Karpas-422 (cell line): ENCODE results near the gene SLC44A2. TPM values are rescaled to one million over a fixed set of nuclear protein-coding genes. Genes with fewer than 3 reads are reported as not detected.

Experiments
- DNase-seq: peaks from one replicate; pipeline ENCODE4 v3.0.0-alpha.2; 2015
- H2AFZ ChIP-seq: fragments of 200-600 bp; sonication (generic); 2 replicates; pipeline ENCODE4 v1.6.1; 2014; ENCODE audit warnings: antibody characterized with exemption, low read length, mixed read lengths
- H3K27ac ChIP-seq: fragments of 200-600 bp; sonication (generic); 2 replicates; pipeline ENCODE4 v1.5.1; 2014; ENCODE audit warnings: mild to moderate bottlenecking, low read length, moderate library complexity
- H3K27me3 ChIP-seq: fragments of 200-600 bp; sonication (generic); 2 replicates; pipeline ENCODE4 v1.6.1; 2014; ENCODE audit warnings: low read length, mixed read lengths
- H3K36me3 ChIP-seq: fragments of 200-600 bp; sonication (generic); 2 replicates; pipeline ENCODE4 v1.6.1; 2014; ENCODE audit warnings: low read length, mixed read lengths; ENCODE audit not compliant: insufficient read depth
- H3K4me1 ChIP-seq: fragments of 200-600 bp; sonication (generic); 2 replicates; pipeline ENCODE4 v1.6.1; 2014; ENCODE audit warnings: mild to moderate bottlenecking, low read length, mixed read lengths
- H3K4me2 ChIP-seq: fragments of 200-600 bp; sonication (generic); 2 replicates; pipeline ENCODE4 v1.6.1; 2014; ENCODE audit warnings: low read length, low read depth, mild to moderate bottlenecking; ENCODE audit not compliant: poor library complexity, severe bottlenecking
- H3K4me3 ChIP-seq: fragments of 200-600 bp; sonication (generic); 2 replicates; pipeline ENCODE4 v1.5.1; 2014; ENCODE audit warnings: mild to moderate bottlenecking, antibody characterized with exemption, low read length, mixed read lengths
- H3K79me2 ChIP-seq: fragments of 200-600 bp; sonication (generic); 2 replicates; pipeline ENCODE4 v1.6.1; 2014; ENCODE audit warnings: mild to moderate bottlenecking, low read length, mixed read lengths
- H3K9ac ChIP-seq: fragments of 200-600 bp; sonication (generic); 2 replicates; pipeline ENCODE4 v1.6.0; 2014; ENCODE audit warnings: low read length
- H3K9me2 ChIP-seq: fragments of 200-600 bp; sonication (generic), shearing (Covaris generic); replicated peaks from 2 replicates; pipeline ENCODE4 v1.6.0; 2014; ENCODE audit warnings: mild to moderate bottlenecking, low read length, moderate library complexity; ENCODE audit not compliant: insufficient read depth
- H3K9me3 ChIP-seq: fragments of 300-700, 200-600 bp; sonication (generic); 2 replicates; pipeline ENCODE4 v1.6.1; 2014; ENCODE audit warnings: low read length, mixed read lengths
- H4K20me1 ChIP-seq: fragments of 200-600 bp; sonication (generic); 2 replicates; pipeline ENCODE4 v1.6.1; 2014; ENCODE audit warnings: mild to moderate bottlenecking, antibody characterized with exemption, low read length, low read depth; ENCODE audit not compliant: insufficient read depth
- total RNA-seq: library from RNA; depleted of rRNA; stranded (reverse); fragments of >200 nt; shearing (Covaris generic); gene quantifications from 2 replicates; pipeline ENCODE4 v1.2.3, GENCODE V29; 2014; ENCODE audit warnings: low replicate concordance

The SLC44A2 gene
- total RNA-seq, 1 experiment from 2014 or later = 48.0 TPM

DNA sequence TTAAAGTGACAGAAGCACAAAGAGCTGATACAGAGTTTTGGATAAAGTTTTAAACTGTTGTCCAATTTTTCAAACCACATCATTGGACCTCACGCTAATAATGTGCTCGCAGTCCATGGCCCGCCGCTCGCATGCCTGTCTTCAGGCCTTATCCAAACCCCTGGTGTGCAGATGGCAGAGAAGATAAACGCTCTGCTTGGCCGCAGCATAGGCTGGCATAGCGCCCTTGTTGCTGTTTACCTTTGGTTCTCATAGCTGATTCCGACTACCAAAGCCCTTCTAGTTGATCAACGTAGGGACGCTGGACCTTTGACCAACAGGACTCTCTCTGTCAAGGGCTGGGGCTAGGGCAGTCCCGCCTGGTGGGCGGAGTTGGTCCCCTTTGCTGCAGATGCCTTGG, 52.4 kb downstream of the SLC44A2 start:
- Histone ChIP-seq H2AFZ (no peak overlapping the region), H3K79me2 (peaks cover 45% of the 10 kb centered on the region), H3K4me1 (no peaks in the 10 kb centered on the region), H3K27ac (no peak overlapping the region), H4K20me1 (peaks cover 27% of the 10 kb centered on the region), H3K4me2 (no peak overlapping the region), H3K9ac (no peak overlapping the region), H3K36me3 (peaks cover 79% of the 10 kb centered on the region), H3K9me2 (no peaks in the 10 kb centered on the region), H3K4me3 (no peak overlapping the region), H3K27me3 (no peaks in the 10 kb centered on the region), H3K9me3 (no peaks in the 10 kb centered on the region)
- no peak for DNase-seq

DNA sequence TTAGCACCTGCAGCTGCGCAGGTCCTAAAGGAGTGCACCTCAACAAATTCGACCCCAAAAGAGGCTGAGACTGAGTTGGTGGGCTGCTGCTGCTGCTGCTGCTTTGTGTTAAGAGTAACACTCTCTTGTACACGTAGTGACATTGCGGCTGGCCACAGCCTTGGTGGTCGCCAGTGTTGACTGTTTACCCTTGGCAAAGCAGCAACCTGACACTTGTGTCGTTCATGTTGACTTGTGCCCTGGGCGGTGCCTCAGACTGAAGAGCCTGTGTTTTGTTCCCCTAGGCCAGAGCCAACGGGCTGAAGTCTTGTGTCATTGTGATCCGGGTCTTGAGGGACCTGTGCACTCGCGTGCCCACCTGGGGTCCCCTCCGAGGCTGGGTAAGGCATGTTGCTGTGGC, 53.5 kb downstream of the SLC44A2 start:
- Histone ChIP-seq H3K36me3 (peaks cover 72% of the 10 kb centered on the region), H3K9me2 (no peaks in the 10 kb centered on the region), H4K20me1 (peaks cover 27% of the 10 kb centered on the region), H3K27ac (no peak overlapping the region), H2AFZ (no peak overlapping the region), H3K9me3 (no peaks in the 10 kb centered on the region), H3K79me2 (peaks cover 35% of the 10 kb centered on the region), H3K4me1 (no peaks in the 10 kb centered on the region), H3K9ac (no peak overlapping the region), H3K4me2 (no peak overlapping the region), H3K27me3 (no peaks in the 10 kb centered on the region), H3K4me3 (no peak overlapping the region)
- DNase-seq = no peak

DNA sequence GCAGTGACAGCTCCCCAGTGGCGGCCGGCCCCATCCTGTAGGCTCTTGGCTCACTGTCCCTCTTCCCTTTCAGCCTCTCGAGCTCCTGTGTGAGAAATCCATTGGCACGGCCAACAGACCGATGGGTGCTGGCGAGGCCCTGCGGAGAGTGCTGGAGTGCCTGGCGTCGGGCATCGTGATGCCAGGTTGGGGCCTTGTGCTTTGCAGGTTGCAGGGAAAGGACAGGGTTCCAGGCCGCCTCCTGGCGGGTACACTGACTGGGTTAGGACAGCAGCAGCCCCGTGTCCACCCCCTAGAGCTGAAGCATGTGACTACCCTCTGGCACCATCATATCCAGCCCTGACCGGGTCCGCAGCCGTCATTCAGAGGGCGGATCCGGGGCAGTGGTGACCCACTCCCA, 54.4 kb downstream of the SLC44A2 start:
- no peak for DNase-seq
- Histone ChIP-seq H3K4me3 (no peak overlapping the region), H3K27me3 (no peaks in the 10 kb centered on the region), H2AFZ (no peak overlapping the region), H3K27ac (no peak overlapping the region), H3K4me1 (no peaks in the 10 kb centered on the region), H3K9ac (no peak overlapping the region), H4K20me1 (peaks cover 34% of the 10 kb centered on the region), H3K4me2 (no peak overlapping the region), H3K36me3 (peaks cover 73% of the 10 kb centered on the region), H3K9me2 (no peaks in the 10 kb centered on the region), H3K79me2 (peaks cover 33% of the 10 kb centered on the region), H3K9me3 (no peaks in the 10 kb centered on the region)

DNA sequence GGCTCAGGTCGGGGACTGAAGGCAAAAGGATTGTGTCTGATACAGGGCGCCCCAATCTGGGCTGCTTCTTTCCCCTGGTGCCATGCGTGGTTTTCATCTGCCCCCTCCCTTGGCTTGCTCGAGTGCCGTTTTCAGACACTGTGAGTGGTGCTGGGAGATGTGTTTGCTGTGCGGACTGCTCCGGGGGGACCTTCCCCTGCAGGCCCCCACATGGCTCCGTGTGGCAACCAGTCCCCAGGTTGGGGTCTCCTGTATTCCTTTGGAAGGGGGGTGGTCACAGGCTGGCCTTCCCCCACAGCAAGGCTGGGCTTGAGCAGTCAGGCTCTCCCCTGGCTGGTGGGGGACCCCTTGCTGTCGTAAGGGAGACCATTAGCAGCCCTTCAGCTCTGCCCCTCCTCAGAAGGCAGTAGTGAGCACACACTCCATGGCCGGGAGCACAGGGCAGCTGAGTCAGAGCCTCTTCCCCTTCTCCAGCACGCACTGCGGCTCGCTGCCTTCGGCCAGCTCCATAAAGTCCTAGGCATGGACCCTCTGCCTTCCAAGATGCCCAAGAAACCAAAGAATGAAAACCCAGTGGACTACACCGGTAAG, 55.3 kb downstream of the SLC44A2 start:
- Histone ChIP-seq H3K4me3 (no peak overlapping the region), H3K9me2 (no peaks in the 10 kb centered on the region), H4K20me1 (peaks cover 35% of the 10 kb centered on the region), H2AFZ (no peak overlapping the region), H3K9ac (no peak overlapping the region), H3K4me2 (no peak overlapping the region), H3K27ac (no peak overlapping the region), H3K36me3 (peaks cover 76% of the 10 kb centered on the region), H3K9me3 (no peaks in the 10 kb centered on the region), H3K27me3 (no peaks in the 10 kb centered on the region), H3K79me2 (peaks cover 26% of the 10 kb centered on the region), H3K4me1 (no peaks in the 10 kb centered on the region)
- no peak for DNase-seq

DNA sequence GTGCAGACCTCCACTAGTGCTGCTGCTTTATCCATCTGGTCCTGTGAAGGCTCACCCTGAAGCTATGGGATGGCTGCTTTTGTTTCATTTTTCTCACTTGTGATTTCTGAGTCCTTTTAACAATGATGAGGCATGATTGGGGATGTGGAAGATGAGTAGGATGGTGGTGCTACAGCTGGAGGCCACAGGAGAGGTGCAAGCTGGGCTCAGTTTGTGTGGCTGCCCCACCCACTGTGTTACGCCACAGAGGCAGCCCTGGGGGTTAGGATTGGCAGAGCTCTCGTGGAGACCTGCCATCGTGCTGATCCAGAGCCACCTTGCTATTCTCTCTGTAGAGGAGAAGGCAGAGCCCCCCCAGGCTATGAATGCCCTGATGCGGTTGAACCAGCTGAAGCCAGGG, 56.3 kb downstream of the SLC44A2 start:
- H2AFZ ChIP-seq = no peak overlapping the region
- DNase-seq = no peak
- H3K4me1 ChIP-seq = no peaks in the 10 kb centered on the region
- no peaks in the 10 kb centered on the region for H3K27me3 ChIP-seq
- peaks cover 22% of the 10 kb centered on the region for H3K79me2 ChIP-seq
- H3K4me3 ChIP-seq = no peak overlapping the region
- H3K9ac ChIP-seq = no peak overlapping the region
- no peaks in the 10 kb centered on the region for H3K9me2 ChIP-seq
- H3K9me3 ChIP-seq = no peaks in the 10 kb centered on the region
- H3K27ac ChIP-seq = no peak overlapping the region
- no peak overlapping the region for H3K4me2 ChIP-seq
- peaks cover 40% of the 10 kb centered on the region for H4K20me1 ChIP-seq
- H3K36me3 ChIP-seq = peaks cover 82% of the 10 kb centered on the region

DNA sequence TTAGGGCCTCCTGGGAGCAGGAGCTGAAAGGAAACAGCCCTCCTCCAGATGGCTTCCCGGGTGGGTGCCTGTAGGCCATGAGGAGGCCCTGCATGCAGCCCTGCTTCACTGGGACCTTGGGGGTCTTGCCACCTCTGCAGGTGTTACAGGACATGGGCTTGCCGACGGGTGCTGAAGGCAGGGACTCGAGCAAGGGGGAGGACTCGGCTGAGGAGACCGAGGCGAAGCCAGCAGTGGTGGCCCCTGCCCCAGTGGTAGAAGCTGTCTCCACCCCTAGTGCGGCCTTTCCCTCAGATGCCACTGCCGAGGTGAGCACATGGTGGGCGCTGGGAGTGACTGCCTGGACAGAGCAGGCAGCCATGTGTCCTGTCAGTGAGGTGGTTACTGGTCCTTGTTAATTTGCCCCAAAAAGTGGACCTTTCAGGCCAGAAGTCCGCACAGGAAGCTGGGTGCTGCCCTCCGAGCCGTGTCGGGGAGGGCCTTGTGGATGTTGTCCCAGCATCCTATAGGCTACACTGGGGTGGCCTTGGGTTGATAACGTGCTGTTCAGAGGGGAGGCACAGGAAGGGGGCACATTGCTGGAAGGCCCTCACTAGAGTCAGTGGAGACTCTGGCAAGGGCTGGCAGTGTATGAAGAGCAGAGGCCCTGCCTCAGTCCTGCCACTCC, 57.2 kb downstream of the SLC44A2 start:
- no peak overlapping the region for H3K4me2 ChIP-seq
- no peak overlapping the region for H3K27ac ChIP-seq
- no peaks in the 10 kb centered on the region for H3K27me3 ChIP-seq
- no peaks in the 10 kb centered on the region for H3K9me2 ChIP-seq
- no peak for DNase-seq
- H3K79me2 ChIP-seq = peaks cover 15% of the 10 kb centered on the region
- no peaks in the 10 kb centered on the region for H3K4me1 ChIP-seq
- H3K9me3 ChIP-seq = no peaks in the 10 kb centered on the region
- no peak overlapping the region for H2AFZ ChIP-seq
- H3K4me3 ChIP-seq = no peak overlapping the region
- no peak overlapping the region for H3K9ac ChIP-seq
- peaks cover 36% of the 10 kb centered on the region for H4K20me1 ChIP-seq
- H3K36me3 ChIP-seq = peaks cover 76% of the 10 kb centered on the region

DNA sequence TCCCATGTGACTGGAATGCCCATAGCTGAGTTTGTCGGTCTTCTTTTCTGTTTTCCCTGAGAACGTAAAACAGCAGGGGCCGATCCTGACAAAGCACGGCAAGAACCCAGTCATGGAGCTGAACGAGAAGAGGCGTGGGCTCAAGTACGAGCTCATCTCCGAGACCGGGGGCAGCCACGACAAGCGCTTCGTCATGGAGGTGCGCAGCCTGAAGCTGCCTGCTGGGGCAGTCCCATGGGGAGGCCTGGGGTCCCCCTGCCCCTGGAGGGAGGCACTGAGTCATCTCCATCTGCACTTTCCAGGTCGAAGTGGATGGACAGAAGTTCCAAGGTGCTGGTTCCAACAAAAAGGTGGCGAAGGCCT, 57.7 kb downstream of the SLC44A2 start:
- Histone ChIP-seq H2AFZ (no peak overlapping the region), H3K36me3 (peaks cover 75% of the 10 kb centered on the region), H3K27me3 (no peaks in the 10 kb centered on the region), H3K4me1 (no peaks in the 10 kb centered on the region), H3K9me3 (no peaks in the 10 kb centered on the region), H3K79me2 (peaks cover 11% of the 10 kb centered on the region), H3K27ac (no peak overlapping the region), H3K4me3 (no peak overlapping the region), H4K20me1 (peaks cover 35% of the 10 kb centered on the region), H3K4me2 (no peak overlapping the region), H3K9me2 (no peaks in the 10 kb centered on the region), H3K9ac (no peak overlapping the region)
- no peak for DNase-seq

DNA sequence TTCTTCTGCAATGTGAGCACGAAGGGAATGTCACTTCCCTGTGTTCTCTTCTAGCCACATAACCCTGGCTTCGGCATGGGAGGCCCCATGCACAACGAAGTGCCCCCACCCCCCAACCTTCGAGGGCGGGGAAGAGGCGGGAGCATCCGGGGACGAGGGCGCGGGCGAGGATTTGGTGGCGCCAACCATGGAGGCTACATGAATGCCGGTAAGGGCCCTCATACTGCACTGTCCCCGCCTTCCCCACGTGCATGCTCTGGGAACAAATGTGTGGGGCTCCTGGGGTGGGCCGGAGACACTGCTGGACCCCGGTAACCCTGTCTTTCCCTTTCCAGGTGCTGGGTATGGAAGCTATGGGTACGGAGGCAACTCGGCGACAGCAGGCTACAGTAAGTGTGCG, 58.2 kb downstream of the SLC44A2 start:
- H4K20me1 ChIP-seq = peaks cover 35% of the 10 kb centered on the region
- no peaks in the 10 kb centered on the region for H3K9me3 ChIP-seq
- peaks cover 8% of the 10 kb centered on the region for H3K79me2 ChIP-seq
- peaks cover 70% of the 10 kb centered on the region for H3K36me3 ChIP-seq
- H3K9ac ChIP-seq = no peak overlapping the region
- H3K27ac ChIP-seq = no peak overlapping the region
- DNase-seq = no peak
- H2AFZ ChIP-seq = no peak overlapping the region
- H3K4me2 ChIP-seq = no peak overlapping the region
- no peaks in the 10 kb centered on the region for H3K27me3 ChIP-seq
- no peaks in the 10 kb centered on the region for H3K9me2 ChIP-seq
- no peak overlapping the region for H3K4me3 ChIP-seq
- no peaks in the 10 kb centered on the region for H3K4me1 ChIP-seq
